HepG2 (cell line): ENCODE measurements around the gene TMEM63B. TPM values are rescaled to one million over a fixed set of nuclear protein-coding genes. Genes with fewer than 3 reads are reported as not detected.

ENCODE experiments used
- CBX1 ChIP-seq: IDR thresholded peaks from one replicate; pipeline ENCODE4 v1.6.1; 2016; ENCODE audit warnings: antibody characterized with exemption, low read depth
- DMAP1 ChIP-seq: IDR thresholded peaks from 2 replicates; pipeline ENCODE4 v1.6.1; 2016
- THAP11 ChIP-seq: IDR thresholded peaks from 2 replicates; pipeline ENCODE4 v1.6.1; 2016; ENCODE audit warnings: missing biosample characterization, missing genetic modification reagents
- ZFP36L1 ChIP-seq: sonication (generic); formaldehyde crosslinking; IDR thresholded peaks from 2 replicates; pipeline ENCODE4 v1.8.0; 2022; ENCODE audit warnings: mild to moderate bottlenecking, missing genetic modification reagents, moderate library complexity
- ZNF230 ChIP-seq: sonication (generic); formaldehyde crosslinking; IDR thresholded peaks from 2 replicates; pipeline ENCODE4 v1.4.0; 2020; ENCODE audit warnings: mild to moderate bottlenecking, missing genetic modification reagents
- ZNF263 ChIP-seq: sonication (generic); formaldehyde crosslinking; IDR thresholded peaks from 2 replicates; pipeline ENCODE4 v1.4.0; 2020; ENCODE audit warnings: missing genetic modification reagents
- ZNF549 ChIP-seq: sonication (generic); formaldehyde crosslinking; IDR thresholded peaks from 2 replicates; pipeline ENCODE4 v1.5.0; 2020; ENCODE audit warnings: missing genetic modification reagents
- polyA plus RNA-seq, 8 experiments: library from polyadenylated mRNA; depleted of rRNA in 3 of 8; stranded (reverse) in 7 of 8; unstranded in 1 of 8; fragments of >200 nt; fragmentation: Illumina TruSeq in 4 of 8; extraction: Trizol in 4 of 8; gene quantifications; 2 replicates each; pipeline versions ENCODE4 v1.2.1 to v1.2.3, GENCODE V29; 2011 to 2016; ENCODE audit warnings: low read depth in 4 of 8, missing spikeins in 1 of 8, mixed read lengths in 1 of 8; ENCODE audit not compliant: insufficient read depth in 1 of 8
- total RNA-seq, 5 experiments: library from RNA; depleted of rRNA; stranded (reverse); fragments of >200 nt; fragmentation: Illumina TruSeq; extraction: Trizol; gene quantifications; 2 replicates each; pipeline ENCODE4 v1.2.3, GENCODE V29; 2016; ENCODE audit warnings: low read depth in 1 of 5
- TF ChIP-seq, protein P1 (sequence below): sonication (generic); formaldehyde crosslinking; IDR thresholded peaks from 2 replicates; pipeline ENCODE4 v1.9.0; 2021; ENCODE audit warnings: mild to moderate bottlenecking, missing genetic modification reagents
- TF ChIP-seq, protein P2 (sequence below): sonication (generic); formaldehyde crosslinking; IDR thresholded peaks from 2 replicates; pipeline ENCODE4 v1.4.0; 2020; ENCODE audit warnings: mild to moderate bottlenecking, missing genetic modification reagents
- TF ChIP-seq, protein P3 (sequence below): sonication (generic); formaldehyde crosslinking; IDR thresholded peaks from 2 replicates; pipeline ENCODE4 v1.5.0; 2020; ENCODE audit warnings: mild to moderate bottlenecking, missing genetic modification reagents, moderate library complexity

Gene TMEM63B
- total and polyA plus RNA-seq, 2 of the 13 experiments (the other 11 are each of a cell fraction or from before 2014, with no cell fraction given), result 27.4 to 75.8 TPM

DNA sequence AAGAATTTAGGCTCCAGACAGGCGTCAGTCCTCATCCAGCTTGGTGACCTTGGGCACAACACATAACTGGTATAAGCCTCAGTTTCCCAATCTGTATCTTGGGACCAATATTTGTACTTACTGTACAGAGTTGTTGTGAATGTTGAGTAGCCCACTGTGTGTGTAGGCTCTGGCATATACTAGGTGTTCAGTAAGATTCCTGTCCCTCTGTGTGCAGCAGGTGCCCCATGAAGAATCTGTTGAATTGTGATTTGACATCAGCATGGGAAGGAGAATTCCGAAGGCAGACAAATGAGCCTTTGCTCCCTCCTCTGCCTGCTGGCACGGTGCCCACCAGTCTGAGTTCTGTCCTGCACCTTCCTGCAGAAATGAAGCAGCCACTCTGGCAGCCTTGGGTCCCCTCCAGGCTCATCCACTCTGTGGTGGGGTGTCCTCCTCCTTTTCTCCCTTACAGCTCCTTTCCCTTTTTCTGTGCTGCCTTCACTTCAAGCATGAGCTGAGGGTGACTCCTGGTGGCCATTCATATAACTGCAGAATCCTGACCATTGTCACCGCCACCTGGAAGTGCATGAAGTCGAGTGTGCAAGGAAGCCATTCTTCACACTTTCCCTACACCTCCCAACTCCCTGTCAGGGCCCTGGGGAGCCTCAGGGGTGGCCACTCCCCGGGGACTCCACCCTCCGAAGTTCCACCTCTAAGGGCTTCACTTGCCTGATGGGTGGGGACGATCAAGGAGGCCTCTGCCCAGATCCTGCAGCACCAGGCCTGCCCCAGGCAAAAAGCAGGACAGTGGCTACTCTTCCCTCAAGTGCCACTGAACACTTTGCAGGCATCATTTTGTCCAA is 48.3 kb upstream of the TMEM63B start (continued):
- TF ChIP-seq, protein P1, sequence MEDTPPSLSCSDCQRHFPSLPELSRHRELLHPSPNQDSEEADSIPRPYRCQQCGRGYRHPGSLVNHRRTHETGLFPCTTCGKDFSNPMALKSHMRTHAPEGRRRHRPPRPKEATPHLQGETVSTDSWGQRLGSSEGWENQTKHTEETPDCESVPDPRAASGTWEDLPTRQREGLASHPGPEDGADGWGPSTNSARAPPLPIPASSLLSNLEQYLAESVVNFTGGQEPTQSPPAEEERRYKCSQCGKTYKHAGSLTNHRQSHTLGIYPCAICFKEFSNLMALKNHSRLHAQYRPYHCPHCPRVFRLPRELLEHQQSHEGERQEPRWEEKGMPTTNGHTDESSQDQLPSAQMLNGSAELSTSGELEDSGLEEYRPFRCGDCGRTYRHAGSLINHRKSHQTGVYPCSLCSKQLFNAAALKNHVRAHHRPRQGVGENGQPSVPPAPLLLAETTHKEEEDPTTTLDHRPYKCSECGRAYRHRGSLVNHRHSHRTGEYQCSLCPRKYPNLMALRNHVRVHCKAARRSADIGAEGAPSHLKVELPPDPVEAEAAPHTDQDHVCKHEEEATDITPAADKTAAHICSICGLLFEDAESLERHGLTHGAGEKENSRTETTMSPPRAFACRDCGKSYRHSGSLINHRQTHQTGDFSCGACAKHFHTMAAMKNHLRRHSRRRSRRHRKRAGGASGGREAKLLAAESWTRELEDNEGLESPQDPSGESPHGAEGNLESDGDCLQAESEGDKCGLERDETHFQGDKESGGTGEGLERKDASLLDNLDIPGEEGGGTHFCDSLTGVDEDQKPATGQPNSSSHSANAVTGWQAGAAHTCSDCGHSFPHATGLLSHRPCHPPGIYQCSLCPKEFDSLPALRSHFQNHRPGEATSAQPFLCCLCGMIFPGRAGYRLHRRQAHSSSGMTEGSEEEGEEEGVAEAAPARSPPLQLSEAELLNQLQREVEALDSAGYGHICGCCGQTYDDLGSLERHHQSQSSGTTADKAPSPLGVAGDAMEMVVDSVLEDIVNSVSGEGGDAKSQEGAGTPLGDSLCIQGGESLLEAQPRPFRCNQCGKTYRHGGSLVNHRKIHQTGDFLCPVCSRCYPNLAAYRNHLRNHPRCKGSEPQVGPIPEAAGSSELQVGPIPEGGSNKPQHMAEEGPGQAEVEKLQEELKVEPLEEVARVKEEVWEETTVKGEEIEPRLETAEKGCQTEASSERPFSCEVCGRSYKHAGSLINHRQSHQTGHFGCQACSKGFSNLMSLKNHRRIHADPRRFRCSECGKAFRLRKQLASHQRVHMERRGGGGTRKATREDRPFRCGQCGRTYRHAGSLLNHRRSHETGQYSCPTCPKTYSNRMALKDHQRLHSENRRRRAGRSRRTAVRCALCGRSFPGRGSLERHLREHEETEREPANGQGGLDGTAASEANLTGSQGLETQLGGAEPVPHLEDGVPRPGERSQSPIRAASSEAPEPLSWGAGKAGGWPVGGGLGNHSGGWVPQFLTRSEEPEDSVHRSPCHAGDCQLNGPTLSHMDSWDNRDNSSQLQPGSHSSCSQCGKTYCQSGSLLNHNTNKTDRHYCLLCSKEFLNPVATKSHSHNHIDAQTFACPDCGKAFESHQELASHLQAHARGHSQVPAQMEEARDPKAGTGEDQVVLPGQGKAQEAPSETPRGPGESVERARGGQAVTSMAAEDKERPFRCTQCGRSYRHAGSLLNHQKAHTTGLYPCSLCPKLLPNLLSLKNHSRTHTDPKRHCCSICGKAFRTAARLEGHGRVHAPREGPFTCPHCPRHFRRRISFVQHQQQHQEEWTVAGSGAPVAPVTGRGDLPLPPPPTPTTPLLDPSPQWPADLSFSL (CRISPR knock-in tag), result no peak
- peak; percentile 33 for TF ChIP-seq CBX1
- TF ChIP-seq, protein P2, sequence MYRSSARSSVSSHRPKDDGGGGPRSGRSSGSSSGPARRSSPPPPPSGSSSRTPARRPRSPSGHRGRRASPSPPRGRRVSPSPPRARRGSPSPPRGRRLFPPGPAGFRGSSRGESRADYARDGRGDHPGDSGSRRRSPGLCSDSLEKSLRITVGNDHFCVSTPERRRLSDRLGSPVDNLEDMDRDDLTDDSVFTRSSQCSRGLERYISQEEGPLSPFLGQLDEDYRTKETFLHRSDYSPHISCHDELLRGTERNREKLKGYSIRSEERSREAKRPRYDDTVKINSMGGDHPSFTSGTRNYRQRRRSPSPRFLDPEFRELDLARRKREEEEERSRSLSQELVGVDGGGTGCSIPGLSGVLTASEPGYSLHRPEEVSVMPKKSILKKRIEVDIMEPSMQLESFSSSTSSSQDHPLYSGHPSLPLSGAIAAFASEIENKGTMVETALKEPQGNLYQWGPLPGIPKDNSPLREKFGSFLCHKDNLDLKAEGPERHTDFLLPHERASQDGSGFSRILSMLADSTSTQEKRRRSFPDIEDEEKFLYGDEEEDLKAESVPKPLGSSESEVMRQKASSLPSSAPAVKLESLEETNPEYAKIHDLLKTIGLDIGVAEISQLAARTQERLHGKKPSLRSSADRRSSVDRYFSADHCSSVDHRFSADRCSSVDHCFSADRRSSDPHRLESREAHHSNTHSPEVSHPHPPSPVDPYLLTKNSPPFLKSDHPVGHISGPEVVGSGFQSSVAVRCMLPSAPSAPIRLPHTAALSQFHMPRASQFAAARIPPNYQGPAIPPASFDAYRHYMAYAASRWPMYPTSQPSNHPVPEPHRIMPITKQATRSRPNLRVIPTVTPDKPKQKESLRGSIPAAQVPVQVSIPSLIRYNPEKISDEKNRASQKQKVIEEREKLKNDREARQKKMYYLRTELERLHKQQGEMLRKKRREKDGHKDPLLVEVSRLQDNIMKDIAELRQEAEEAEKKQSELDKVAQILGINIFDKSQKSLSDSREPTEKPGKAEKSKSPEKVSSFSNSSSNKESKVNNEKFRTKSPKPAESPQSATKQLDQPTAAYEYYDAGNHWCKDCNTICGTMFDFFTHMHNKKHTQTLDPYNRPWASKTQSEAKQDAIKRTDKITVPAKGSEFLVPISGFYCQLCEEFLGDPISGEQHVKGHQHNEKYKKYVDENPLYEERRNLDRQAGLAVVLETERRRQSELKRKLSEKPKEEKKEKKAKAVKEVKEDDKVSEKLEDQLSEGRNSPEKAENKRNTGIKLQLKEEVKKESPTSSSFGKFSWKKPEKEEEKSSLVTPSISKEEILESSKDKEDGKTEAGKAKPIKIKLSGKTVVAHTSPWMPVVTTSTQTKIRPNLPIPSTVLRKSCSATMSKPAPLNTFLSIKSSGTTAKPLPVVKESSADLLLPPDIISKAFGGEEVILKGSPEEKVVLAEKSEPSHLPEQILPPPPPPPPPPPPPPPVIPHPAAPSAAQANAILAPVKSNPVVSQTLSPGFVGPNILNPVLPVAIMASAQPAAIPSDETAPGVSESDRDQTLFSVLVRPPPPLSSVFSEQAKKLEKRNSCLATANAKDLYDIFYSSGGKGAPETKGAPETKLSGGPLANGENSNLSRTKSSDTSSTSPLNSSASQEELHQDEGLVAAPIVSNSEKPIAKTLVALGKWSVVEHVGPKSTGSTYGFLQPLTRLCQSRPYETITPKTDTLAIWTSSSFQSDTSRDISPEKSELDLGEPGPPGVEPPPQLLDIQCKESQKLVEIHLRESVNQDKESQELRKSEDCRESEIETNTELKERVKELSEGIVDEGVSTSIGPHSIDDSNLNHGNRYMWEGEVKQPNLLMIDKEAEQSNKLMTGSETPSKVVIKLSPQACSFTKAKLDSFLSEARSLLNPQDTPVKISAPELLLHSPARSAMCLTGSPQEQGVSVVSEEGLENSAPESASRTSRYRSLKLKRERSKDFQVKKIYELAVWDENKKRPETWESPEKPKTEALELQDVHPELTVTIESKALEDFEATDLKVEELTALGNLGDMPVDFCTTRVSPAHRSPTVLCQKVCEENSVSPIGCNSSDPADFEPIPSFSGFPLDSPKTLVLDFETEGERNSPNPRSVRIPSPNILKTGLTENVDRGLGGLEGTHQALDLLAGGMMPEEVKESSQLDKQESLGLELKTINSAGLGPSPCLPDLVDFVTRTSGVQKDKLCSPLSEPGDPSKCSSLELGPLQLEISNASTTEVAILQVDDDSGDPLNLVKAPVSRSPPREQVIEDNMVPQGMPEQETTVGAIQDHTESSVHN, result 0 out of 2 replicates have a peak, but pooled peaks have one; percentile 63
- 0 out of 2 replicates have a peak, but pooled peaks have one; percentile 18 for TF ChIP-seq THAP11 (CRISPR knock-in tag)
- TF ChIP-seq ZNF549, result no peak
- no peak for TF ChIP-seq ZNF230 (CRISPR knock-in tag)
- TF ChIP-seq, protein P3, sequence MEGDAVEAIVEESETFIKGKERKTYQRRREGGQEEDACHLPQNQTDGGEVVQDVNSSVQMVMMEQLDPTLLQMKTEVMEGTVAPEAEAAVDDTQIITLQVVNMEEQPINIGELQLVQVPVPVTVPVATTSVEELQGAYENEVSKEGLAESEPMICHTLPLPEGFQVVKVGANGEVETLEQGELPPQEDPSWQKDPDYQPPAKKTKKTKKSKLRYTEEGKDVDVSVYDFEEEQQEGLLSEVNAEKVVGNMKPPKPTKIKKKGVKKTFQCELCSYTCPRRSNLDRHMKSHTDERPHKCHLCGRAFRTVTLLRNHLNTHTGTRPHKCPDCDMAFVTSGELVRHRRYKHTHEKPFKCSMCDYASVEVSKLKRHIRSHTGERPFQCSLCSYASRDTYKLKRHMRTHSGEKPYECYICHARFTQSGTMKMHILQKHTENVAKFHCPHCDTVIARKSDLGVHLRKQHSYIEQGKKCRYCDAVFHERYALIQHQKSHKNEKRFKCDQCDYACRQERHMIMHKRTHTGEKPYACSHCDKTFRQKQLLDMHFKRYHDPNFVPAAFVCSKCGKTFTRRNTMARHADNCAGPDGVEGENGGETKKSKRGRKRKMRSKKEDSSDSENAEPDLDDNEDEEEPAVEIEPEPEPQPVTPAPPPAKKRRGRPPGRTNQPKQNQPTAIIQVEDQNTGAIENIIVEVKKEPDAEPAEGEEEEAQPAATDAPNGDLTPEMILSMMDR (CRISPR knock-in tag), result peak; percentile 99
- TF ChIP-seq ZFP36L1 (CRISPR knock-in tag), result no peak
- no peak for TF ChIP-seq DMAP1 (CRISPR knock-in tag)
- TF ChIP-seq ZNF263 (CRISPR knock-in tag), result peak; percentile 98
